Loucy (cell line): ENCODE data around the gene ID3.

ENCODE experiments used
- H2AFZ ChIP-seq: fragments of 200-600 bp; sonication (generic); 2 replicates; pipeline ENCODE4 v1.6.0; 2016; ENCODE audit warnings: antibody characterized with exemption, mild to moderate bottlenecking, low read length, moderate library complexity
- H3F3A ChIP-seq: fragments of 200-600 bp; 2 replicates; pipeline ENCODE4 v1.6.0; 2016; ENCODE audit warnings: antibody characterized with exemption, low read depth, mild to moderate bottlenecking
- H3K27me3 ChIP-seq: fragments of 200-600 bp; sonication (generic); 2 replicates; pipeline ENCODE4 v1.6.1; 2014; ENCODE audit warnings: low read length, mild to moderate bottlenecking; ENCODE audit not compliant: insufficient read depth, poor library complexity, severe bottlenecking
- H3K36me3 ChIP-seq: fragments of 200-600 bp; sonication (generic); 2 replicates; pipeline ENCODE4 v1.6.1; 2016; ENCODE audit warnings: low read length; ENCODE audit not compliant: insufficient read depth
- H3K4me1 ChIP-seq: fragments of 200-600 bp; sonication (generic); 2 replicates; pipeline ENCODE4 v1.5.1; 2014; ENCODE audit warnings: low read length, mild to moderate bottlenecking; ENCODE audit not compliant: insufficient read depth, poor library complexity, severe bottlenecking
- H3K4me2 ChIP-seq: fragments of 200-600 bp; sonication (generic); 2 replicates; pipeline ENCODE4 v1.6.0; 2014; ENCODE audit warnings: antibody characterized with exemption, low read length, low read depth, mild to moderate bottlenecking; ENCODE audit not compliant: poor library complexity, severe bottlenecking
- H3K4me3 ChIP-seq: fragments of 200-600 bp; sonication (generic); 2 replicates; pipeline ENCODE4 v1.5.1; 2014; ENCODE audit warnings: low read length, mild to moderate bottlenecking, mixed read lengths; ENCODE audit not compliant: poor library complexity, severe bottlenecking
- H3K79me2 ChIP-seq: fragments of 200-600 bp; sonication (generic); 2 replicates; pipeline ENCODE4 v1.6.1; 2014; ENCODE audit warnings: low read length; ENCODE audit not compliant: insufficient read depth
- H3K9ac ChIP-seq: fragments of 200-600 bp; sonication (generic); 2 replicates; pipeline ENCODE4 v1.6.0; 2014; ENCODE audit warnings: mild to moderate bottlenecking, low read depth, low read length, moderate library complexity; ENCODE audit not compliant: poor library complexity, severe bottlenecking
- H3K9me2 ChIP-seq: fragments of 200-600 bp; sonication (generic); replicated peaks from 2 replicates; pipeline ENCODE4 v1.6.1; 2016; ENCODE audit warnings: low read depth, low read length, mixed read lengths
- H3K9me3 ChIP-seq: fragments of 200-600 bp; sonication (generic); 2 replicates; pipeline ENCODE4 v1.6.1; 2014; ENCODE audit warnings: mild to moderate bottlenecking, antibody characterized with exemption, low read length, low read depth; ENCODE audit not compliant: insufficient read depth
- H4K20me1 ChIP-seq: fragments of 200-600 bp; sonication (generic); 2 replicates; pipeline ENCODE4 v1.6.0; 2014; ENCODE audit warnings: antibody characterized with exemption, low read length, mild to moderate bottlenecking; ENCODE audit not compliant: insufficient read depth, poor library complexity, severe bottlenecking
- CTCF ChIP-seq: fragments of 200-600 bp; sonication (generic); conservative IDR thresholded peaks from 2 replicates; pipeline ENCODE4 v1.5.1; 2014; ENCODE audit warnings: mild to moderate bottlenecking, antibody characterized with exemption, low read length
- EZH2phosphoT487 ChIP-seq: fragments of 200-600 bp; IDR thresholded peaks from 2 replicates; pipeline ENCODE4 v1.6.1; 2018; ENCODE audit warnings: antibody characterized with exemption, mild to moderate bottlenecking, moderate library complexity, borderline replicate concordance

Gene ID3

GRCh38 chr1:23590058-23590783 lies 30.9 kb upstream of the ID3 start:
- H3K9me2 ChIP-seq = no peaks in the 10 kb centered on the region
- no peaks in the 10 kb centered on the region for H4K20me1 ChIP-seq
- no peaks in the 10 kb centered on the region for H3K79me2 ChIP-seq
- no peaks in the 10 kb centered on the region for H3F3A ChIP-seq
- no peak for TF ChIP-seq CTCF
- no peak for TF ChIP-seq EZH2phosphoT487
- H2AFZ ChIP-seq = no peak overlapping the region; the same call in 1 of the 2 replicates
- H3K4me1 ChIP-seq = peaks cover 17% of the 10 kb centered on the region
- H3K27me3 ChIP-seq = no peaks in the 10 kb centered on the region
- H3K9me3 ChIP-seq = no peaks in the 10 kb centered on the region
- no peak overlapping the region for H3K9ac ChIP-seq
- H3K36me3 ChIP-seq = no peaks in the 10 kb centered on the region
- no peak overlapping the region for H3K4me3 ChIP-seq
- H3K4me2 ChIP-seq = no peak overlapping the region

- Histone ChIP-seq H4K20me1 (no peaks in the 10 kb centered on the region), H3K4me2 (no peak overlapping the region), H3F3A (no peaks in the 10 kb centered on the region), H3K9me3 (no peaks in the 10 kb centered on the region), H3K36me3 (no peaks in the 10 kb centered on the region), H3K79me2 (no peaks in the 10 kb centered on the region), H3K9me2 (no peaks in the 10 kb centered on the region), H3K27me3 (no peaks in the 10 kb centered on the region), H3K9ac (no peak overlapping the region), H2AFZ (no peak overlapping the region), H3K4me1 (peaks cover 17% of the 10 kb centered on the region), H3K4me3 (no peak overlapping the region)
- TF ChIP-seq CTCF (no peak), EZH2phosphoT487 (no peak)
Measured at GRCh38 chr1:23589585-23589986, 30.3 kb upstream of the ID3 start.

GRCh38 chr1:23588749-23589548 lies 29.6 kb upstream of the ID3 start:
- no peaks in the 10 kb centered on the region for H3K36me3 ChIP-seq
- H3K4me2 ChIP-seq = no peak overlapping the region
- H3K9ac ChIP-seq = no peak overlapping the region
- H3K27me3 ChIP-seq = no peaks in the 10 kb centered on the region
- no peak overlapping the region for H2AFZ ChIP-seq
- H3K4me3 ChIP-seq = no peak overlapping the region
- no peaks in the 10 kb centered on the region for H3K9me3 ChIP-seq
- H3K9me2 ChIP-seq = no peaks in the 10 kb centered on the region
- peaks cover 17% of the 10 kb centered on the region for H3K4me1 ChIP-seq
- no peak for TF ChIP-seq CTCF
- TF ChIP-seq EZH2phosphoT487 = no peak
- H3F3A ChIP-seq = no peaks in the 10 kb centered on the region
- no peaks in the 10 kb centered on the region for H3K79me2 ChIP-seq
- no peaks in the 10 kb centered on the region for H4K20me1 ChIP-seq
